ENCODE measurements around the gene DKKL1.

Gene DKKL1

DNA sequence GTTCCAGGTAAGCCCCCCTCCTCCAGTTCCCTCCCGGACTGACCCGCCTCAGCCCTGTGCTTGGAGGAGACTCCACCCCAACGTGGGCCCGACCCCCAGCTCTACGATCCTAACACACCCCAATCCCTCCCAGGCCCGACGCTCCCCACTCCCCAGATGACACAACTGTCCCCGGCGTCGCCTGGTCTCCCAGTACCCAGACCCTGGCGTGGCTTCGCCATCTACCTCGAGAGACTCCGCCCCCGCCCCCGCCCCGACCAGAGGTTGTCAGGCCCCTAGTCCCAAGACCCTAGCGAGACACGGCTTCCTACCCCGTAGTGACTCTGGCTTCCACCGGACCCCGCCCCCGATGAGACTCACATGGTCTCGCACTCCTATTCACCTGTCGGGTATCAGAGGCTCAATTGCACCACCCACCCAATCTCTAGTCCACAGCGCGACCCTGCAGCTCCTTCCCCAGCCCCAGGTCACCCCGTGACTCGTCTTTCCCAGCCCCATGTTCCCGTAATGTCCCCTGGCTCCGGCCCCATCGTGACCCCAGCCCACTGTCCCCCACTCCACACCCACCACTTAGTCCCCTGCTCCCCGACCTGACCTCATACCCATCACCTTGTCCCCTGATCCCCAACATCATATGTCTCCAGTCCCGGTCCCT lies 25.5 kb upstream of the DKKL1 start:
- DNase-seq (ENCODE audit: low read depth in 2 of 2), result no peak

- DNase-seq (ENCODE audit: low read depth in 2 of 2), result no peak
Observed at GRCh38 chr19:49338691-49339300, 24.9 kb upstream of the DKKL1 start.

GRCh38 chr19:49339301-49340068 lies 24.2 kb upstream of the DKKL1 start:
- no peak for DNase-seq (ENCODE audit: low read depth in 2 of 2)

- no peak for DNase-seq (ENCODE audit: low read depth in 2 of 2)
Observed at GRCh38 chr19:49340069-49340864, 23.4 kb upstream of the DKKL1 start.

DNA sequence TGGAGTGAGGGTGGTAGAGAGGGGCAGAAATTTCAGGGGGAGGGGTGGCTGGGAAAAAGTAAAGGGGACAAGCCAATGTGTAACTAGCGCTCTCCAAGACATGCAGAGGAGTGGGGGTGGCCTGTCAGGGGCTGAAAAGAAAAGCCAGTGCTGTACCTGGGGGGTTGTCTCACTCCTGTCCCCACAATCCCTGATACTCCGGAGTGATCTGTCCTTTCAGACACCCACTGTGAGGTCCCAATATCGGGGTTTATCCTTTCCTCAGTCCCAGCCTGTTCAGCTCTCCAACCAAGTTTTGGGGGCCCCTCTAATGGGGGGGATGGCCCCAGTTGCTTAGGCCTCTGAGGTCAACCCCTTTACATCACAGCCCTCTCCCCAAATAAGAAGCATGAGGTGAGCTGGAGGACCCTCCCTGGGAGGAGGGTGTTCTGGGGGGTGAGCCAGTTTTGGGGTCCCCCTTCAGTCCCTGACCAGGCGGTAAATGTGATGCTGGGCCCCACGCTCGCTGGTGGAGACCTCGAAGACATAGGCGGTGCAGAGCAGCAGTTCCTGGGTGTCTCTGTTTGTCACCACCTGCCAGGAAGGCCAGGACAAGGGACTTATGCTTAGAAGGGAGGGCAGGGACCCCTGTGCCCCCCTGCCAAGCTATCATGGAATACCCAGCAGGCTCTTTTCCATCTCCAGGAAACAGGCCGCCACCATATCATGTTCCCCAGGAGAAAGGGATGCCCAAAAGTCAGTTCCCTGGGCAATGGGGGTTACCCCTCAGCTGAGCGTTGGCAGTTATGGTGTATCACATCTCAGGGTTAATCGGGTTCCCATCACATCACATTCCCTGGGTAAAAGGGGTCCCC lies 22.6 kb upstream of the DKKL1 start:
- no peak for DNase-seq (ENCODE audit: low read depth in 2 of 2)

- no peak for DNase-seq (ENCODE audit: low read depth in 2 of 2)
Observed at GRCh38 chr19:49342291-49342721, 21.4 kb upstream of the DKKL1 start.

DNA sequence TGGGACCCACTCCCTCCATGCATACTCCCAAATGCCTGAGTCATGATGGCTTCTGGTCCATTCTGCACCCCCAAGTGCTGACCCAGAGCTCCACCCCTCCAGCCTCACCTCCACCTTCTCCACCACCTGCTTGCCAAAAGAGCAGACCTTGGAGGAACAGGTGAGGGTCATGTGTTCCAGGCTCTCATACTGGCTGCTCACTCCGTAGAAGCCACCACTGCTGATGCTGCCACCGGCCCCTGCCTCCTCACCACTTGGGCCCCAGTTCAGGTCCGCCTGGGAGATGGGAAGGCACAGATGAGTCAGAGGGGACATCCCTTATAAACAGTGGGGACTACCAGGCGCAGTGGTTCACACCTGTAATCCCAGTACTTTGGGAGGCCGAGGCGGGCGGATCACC lies 20.6 kb upstream of the DKKL1 start:
- DNase-seq (ENCODE audit: low read depth in 2 of 2), result no peak

GRCh38 chr19:49344505-49345423 lies 18.9 kb upstream of the DKKL1 start:
- DNase-seq (ENCODE audit: low read depth in 2 of 2), result no peak

DNA sequence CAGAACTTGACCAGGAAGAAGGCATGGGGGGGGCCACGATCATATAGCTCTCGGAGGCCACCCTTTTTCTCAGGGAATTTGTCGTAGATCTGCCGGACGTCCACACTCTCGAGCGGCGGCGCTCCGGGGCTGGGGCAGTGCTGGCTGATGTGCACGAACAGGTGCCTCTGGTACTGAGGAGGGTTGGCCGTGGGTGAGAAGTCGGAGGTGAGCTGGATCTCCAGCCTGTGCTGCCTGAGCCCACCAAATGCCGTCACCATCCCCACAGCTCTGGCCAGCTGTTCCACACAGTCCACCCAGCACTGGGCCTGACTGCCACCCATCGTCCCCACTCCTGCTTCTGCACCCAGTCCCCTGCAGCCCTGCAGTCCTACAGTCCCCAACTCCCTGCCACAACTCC lies 16.5 kb upstream of the DKKL1 start:
- no peak for DNase-seq (ENCODE audit: low read depth in 2 of 2)

- DNase-seq (ENCODE audit: low read depth in 2 of 2), result no peak
Observed at GRCh38 chr19:49347835-49348234, 15.8 kb upstream of the DKKL1 start.

DNA sequence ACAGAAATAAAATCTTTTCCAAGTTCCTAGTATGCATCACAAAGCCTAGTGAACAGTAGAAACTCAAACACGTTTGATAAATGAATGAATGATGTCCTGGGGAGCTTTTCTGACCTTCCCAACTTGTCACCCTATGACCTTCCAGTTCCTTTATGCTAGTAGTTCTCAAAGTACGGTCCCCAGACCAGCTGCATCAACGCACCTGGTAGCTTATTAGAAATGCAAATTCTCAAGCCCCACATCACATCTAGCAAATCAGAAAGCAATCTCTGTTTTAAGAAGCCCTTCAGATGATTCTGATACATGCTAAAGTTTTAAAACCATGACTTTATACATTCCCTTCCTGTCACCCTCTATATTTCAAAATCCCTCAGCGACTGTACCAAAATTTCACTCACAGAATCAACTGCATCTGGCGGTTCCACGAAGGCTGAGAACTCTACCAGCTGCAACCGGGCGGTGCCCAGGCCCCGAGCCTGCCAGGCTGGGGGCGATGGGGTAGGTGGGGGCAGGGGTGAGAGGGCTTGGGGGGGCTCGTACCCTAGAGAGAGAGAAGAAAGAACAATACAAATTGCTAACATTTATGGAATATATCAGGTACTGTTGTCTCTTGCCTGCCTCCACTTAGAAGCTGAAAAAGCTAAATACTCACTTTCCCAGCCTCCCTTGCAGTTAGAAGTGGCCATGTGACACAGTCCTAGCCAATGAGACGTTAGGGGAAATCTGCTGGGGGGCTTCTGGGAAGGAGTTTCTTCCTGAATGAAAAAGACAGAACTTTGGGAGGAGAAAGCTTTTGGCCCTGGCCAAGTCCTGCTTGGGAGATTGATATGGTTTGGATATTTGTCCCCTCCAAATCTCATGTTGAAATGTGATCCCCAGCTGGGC lies 15.1 kb upstream of the DKKL1 start:
- DNase-seq (ENCODE audit: low read depth in 2 of 2), result no peak

- no peak for DNase-seq (ENCODE audit: low read depth in 2 of 2)
Observed at GRCh38 chr19:49349567-49349966, 14.1 kb upstream of the DKKL1 start.

DNA sequence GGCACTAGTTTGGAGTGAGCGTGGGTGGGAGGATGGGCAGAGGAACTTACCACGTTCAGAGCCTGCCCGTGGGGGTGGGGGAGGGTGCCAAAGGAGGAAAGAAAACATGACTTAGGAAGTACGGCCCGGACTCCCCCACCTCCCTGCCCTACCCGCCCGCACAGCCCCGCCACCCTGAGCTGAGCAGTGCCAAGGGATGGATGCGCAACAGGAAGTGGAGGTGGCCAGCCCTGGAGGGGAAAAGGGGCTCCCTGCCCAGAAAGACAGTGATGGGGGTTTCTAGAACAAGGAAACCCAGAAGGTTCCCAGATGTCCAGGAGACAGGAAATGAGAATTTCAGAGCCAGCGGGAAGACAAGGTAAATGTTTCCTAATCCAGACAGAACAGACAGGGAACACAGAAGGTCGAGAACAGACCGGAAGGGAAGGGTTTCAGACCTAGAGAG lies 7.7 kb upstream of the DKKL1 start:
- no peak for DNase-seq (ENCODE audit: low read depth in 2 of 2)

- DNase-seq (ENCODE audit: low read depth in 2 of 2), result no peak
Observed at GRCh38 chr19:49356382-49356781, 7.3 kb upstream of the DKKL1 start.

DNA sequence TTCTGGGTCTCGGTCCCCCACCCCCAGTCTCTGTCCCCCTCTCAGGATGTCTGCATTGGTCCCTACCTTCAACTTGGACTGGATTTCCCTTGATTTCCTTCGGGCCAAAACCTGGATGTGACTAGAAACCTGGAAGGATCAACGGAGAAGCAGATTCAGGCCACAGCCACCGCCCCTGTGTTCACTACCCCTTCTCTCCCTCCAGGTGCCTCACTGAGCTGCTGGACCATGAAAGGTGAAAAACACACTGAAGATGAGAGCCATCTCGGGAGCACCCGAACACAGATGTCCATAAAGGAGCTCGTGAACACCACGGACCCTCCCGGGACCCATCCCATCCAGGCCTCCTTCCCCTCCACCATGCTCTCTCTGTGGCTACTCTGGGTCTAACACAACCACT lies 6.5 kb upstream of the DKKL1 start:
- DNase-seq (ENCODE audit: low read depth in 2 of 2), result no peak

- no peak for DNase-seq (ENCODE audit: low read depth in 2 of 2)
Observed at GRCh38 chr19:49359851-49360820, 3.5 kb upstream of the DKKL1 start.

DNA sequence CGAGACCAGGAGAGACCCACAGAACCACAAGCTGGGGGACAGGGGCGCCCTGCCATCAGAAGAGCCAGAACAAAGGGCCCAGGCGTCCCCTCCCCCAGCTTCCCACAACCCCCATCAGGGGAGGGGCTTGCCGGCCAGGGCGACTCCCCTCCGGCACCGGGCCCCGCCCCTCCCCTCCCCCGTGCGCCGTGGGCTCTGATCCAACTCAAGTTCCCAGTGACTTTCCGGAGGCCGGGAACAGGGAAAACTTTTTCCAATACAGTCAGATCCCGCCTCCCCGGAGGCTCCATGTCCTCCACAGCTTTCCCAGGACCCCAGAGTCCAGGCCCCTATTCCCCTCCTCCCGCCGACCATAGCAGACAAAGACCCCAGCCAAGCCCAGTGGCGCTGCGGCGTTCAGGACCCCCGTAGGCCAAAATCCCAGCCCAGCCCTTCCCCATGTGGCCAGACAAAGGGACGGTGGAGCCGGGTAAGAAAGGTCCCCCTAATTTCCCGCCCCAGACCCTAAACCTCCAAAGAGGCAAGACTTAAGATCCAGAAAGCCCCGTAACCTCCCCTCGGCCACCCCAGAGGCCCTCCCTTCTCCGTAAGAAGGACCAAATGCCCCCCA lies 2.1 kb upstream of the DKKL1 start:
- DNase-seq (ENCODE audit: low read depth in 2 of 2), result no peak
